Measurements from ENCODE around the gene HADHB.

DNA sequence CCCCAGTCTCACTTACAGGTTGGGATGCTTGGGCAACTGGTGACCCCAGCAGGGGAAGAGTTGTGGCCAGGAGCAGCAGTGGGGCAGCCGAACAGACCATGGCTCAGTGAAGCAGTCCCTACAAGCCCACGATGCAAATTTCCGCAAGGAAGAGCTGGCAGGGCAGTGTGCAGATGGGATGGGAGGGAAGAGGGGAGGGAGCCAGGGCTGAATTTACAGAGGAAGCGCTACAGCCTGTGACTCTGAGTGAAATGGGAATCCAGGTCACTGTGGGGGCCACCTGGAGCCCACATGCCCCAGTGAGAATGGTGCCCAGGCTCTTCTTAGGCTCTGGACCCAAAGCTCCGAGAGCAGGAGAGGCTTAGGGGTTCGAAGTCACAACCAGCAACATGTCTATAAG lies 74.2 kb downstream of the HADHB start:
- TF ChIP-seq, protein P1, sequence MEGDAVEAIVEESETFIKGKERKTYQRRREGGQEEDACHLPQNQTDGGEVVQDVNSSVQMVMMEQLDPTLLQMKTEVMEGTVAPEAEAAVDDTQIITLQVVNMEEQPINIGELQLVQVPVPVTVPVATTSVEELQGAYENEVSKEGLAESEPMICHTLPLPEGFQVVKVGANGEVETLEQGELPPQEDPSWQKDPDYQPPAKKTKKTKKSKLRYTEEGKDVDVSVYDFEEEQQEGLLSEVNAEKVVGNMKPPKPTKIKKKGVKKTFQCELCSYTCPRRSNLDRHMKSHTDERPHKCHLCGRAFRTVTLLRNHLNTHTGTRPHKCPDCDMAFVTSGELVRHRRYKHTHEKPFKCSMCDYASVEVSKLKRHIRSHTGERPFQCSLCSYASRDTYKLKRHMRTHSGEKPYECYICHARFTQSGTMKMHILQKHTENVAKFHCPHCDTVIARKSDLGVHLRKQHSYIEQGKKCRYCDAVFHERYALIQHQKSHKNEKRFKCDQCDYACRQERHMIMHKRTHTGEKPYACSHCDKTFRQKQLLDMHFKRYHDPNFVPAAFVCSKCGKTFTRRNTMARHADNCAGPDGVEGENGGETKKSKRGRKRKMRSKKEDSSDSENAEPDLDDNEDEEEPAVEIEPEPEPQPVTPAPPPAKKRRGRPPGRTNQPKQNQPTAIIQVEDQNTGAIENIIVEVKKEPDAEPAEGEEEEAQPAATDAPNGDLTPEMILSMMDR (IDR thresholded peaks at IDR 0.05) = no peak
- no peak for TF ChIP-seq POLR2A (IDR thresholded peaks at IDR 0.05)

Data from testis (tissue), 2 donors.